Retinal pigment epithelial cell (primary cell): ENCODE measurements around the gene BSG.

Experiments used
- DNase-seq: peaks from one replicate; pipeline ENCODE4 v3.0.0-alpha.2; 2010; ENCODE audit warnings: low read depth
- H3K4me3 ChIP-seq: 2 replicates; pipeline ENCODE4 v1.5.1; 2011; ENCODE audit warnings: mild to moderate bottlenecking, low read length, control low read depth, moderate library complexity
- CTCF ChIP-seq: conservative IDR thresholded peaks from 2 replicates; pipeline ENCODE4 v1.5.1; 2011; ENCODE audit warnings: low read depth, low read length, control low read depth, inconsistent platforms

BSG gene

GRCh38 chr19:531009-531752 lies 41.2 kb upstream of the BSG start:
- no peak for DNase-seq
- no peak for TF ChIP-seq CTCF
- peak overlapping the region; percentile 60 for H3K4me3 ChIP-seq

- no peak for DNase-seq
- peak within 1 kb of the TSS; percentile 87 for H3K4me3 ChIP-seq
- TF ChIP-seq CTCF: no peak
Observed at GRCh38 chr19:531753-532560, 40.4 kb upstream of the BSG start, which contains the start of gene CDC34. Gene CDC34 (plus strand): TSS chr19:531760. CDS start chr19:531932, 172 bp downstream.

- peak; percentile 67 for TF ChIP-seq CTCF
- peak; percentile 28 for DNase-seq
- peak overlapping the region; percentile 87 for H3K4me3 ChIP-seq
Observed at GRCh38 chr19:532561-533363, 39.6 kb upstream of the BSG start.

GRCh38 chr19:533364-534058 lies 38.9 kb upstream of the BSG start:
- TF ChIP-seq CTCF: no peak
- peak overlapping the region; percentile 87 for H3K4me3 ChIP-seq
- no peak for DNase-seq

GRCh38 chr19:534088-534487 lies 38.3 kb upstream of the BSG start:
- TF ChIP-seq CTCF: no peak
- H3K4me3 ChIP-seq: peak overlapping the region; percentile 87
- no peak for DNase-seq

- DNase-seq: no peak
- peak; percentile 17 for TF ChIP-seq CTCF
- no peak overlapping the region for H3K4me3 ChIP-seq
Observed at GRCh38 chr19:535017-535835, 37.2 kb upstream of the BSG start.
